NOMO-1 treated with dmso at 0.1 percent for 144 hours (cell line): Measurements from ENCODE around the gene RACK1.
"Not testable (repeated sequence)": the region's sequence is repeated elsewhere in the genome, so short reads cannot be mapped to it uniquely, and the experiment has no call there.

Experiments used
- DNase-seq: peaks from one replicate; lab custom pipeline; 2025; ENCODE audit not compliant: unreplicated experiment; lab: John Stamatoyannopoulos, UW

Gene RACK1

DNA sequence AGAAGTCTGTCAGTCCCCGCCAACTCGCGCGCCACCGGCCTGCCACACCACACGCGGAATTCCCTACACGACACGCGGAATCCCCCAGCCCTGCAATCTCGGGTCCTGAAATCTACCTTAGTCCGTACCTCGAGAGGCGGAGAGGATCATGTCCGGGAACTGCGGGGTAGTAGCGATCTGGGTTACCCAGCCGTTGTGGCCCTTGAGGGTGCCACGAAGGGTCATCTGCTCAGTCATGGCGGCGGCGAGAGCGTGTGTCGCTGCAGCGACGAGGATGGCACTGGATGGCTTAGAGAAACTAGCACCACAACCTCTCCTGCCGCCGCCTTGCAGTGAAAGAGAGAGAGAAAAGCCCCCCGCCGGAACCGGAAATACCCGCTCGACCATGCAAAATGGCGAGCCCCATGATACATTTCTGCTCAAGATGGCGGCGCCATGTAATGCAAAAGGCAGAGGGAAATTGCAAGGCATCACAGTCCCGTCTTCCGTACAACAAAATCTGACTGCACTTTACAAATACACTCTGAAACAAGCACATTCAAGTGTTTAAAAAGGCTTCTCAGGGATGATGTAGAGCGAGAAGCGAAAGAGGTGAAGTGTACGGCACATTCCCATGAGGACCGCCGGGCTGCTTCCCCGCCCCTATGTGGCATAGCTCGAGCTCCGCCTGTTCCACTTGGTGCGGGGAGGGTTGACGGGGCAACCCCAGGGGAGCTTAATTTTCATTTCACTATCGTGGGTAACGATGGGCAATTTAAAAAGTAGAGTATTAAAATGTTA lies at the start of gene RACK1:
Gene RACK1, minus strand, starts transcription at position 343 of the 780 bp plus-strand sequence. Its CDS starts 106 bp downstream, at position 237.
- no peak for DNase-seq

DNA sequence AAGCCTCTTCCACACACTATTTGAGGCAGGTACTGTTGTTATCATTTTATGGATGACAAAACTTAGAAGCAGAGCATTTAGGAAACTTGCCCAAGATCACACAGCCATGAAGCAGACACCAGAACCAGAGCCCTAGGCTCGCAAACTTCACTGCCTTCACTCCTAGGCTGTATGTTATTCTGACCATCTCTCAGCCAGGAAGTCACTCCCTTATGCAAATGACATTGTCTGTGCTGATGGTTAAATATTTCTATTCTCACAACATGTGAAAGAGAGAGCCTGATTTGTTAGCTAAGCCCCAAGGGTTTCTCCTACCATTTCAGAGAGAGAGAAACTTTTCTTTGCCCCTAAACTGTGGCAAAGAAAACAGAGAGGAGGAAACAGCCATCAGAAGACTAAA lies 43.6 kb upstream of the RACK1 start:
- DNase-seq, result not testable (repeated sequence)

DNA sequence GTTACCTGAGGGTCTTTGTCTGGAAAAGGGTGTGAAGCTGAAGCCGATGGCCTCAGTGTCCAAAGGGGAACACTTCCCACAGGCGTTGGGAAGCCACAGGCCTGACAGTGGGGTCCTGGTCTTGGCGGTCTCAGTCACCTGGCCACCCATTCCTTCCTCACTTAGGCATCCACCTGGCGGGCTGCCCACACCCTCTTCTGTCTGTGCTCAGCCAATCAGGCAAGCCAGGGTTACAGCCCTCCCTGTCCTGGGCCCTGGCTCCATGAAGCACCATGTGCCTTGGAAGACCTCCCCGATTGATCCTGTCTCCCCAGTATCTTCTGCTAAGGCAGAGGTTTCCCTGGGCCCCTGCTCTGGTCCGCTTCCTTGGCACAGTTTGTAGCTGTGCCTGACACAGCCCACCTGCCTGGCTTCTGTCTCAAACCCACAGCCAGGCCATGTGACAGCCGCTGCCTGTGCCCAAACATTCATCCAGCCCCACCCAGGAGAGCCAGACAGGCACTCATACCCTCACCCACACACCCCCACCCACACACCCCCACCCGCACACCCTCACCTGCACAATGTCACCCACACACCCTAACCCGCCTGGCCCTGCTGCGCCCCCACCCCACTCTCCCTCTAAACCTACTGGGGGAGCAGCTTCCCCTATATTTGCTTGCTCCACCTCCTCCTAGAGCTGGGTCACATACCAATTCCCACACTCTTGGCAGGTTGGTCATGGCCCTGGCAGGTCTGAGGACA lies 42.4 kb upstream of the RACK1 start:
- not testable (repeated sequence) for DNase-seq

DNA sequence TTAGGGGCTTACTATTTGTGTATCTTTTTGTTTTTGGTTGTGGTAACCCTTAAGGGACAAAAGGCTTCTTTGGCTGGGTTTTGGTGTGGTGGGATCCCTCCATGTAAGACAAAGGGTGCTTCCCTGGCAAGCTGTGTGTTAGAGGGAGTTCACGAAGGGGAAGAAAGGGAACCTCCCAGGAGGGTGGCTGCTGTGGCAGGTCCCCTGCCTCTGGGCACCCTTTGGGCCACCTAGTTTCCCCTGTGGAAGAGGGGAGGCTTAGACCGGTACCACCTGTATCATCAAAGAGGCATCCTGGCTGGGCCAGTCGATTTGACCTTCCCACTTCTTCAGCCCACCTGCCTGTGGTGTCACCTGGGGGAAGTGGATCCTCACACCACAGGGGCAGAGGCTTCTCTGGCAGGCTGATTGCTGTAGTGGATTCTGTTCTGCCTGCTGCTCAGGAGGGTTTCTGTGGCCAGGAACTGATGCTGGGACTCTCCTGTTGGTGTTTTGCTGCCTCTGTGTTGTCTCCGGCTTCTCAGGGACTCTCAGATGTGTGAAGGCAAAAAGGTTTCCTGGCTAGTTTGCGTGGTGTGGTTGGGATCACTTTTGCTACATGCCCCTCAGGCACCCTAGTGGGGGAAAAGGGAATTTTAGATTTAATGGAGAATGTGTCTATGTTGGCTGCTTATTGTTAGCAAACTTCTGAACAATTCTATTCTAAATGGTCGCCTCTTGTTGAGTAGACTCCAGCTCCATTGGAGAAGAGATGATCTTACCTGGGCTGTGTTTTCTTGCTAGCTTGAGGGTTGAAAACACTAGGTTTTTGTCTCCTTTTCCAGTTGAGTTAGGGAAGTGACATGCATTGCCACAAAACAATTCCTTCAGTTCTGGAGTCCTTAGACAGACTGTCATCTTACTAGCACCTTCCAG lies 40.4 kb upstream of the RACK1 start:
- DNase-seq, result not testable (repeated sequence)

DNA sequence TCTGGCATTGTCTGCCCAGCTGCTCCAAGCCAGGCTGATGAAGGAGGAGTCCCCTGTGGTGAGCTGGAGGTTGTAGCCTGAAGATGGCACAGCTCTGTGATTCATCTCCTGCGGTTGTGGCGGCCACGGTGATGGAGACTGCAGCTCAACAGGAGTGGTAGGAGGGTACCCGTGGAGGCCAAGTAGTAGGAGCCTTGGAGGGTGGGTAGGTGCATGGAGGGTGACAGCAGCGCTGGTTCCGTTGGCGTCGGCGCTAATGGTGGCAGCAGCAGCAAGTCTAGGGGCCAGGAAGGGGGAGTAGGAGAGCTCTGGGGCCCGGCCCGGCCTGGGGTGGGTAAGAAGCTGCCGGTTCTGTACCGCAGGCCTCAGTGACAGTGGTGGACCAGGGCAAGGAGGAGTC lies 39.6 kb upstream of the RACK1 start:
- no peak for DNase-seq

DNA sequence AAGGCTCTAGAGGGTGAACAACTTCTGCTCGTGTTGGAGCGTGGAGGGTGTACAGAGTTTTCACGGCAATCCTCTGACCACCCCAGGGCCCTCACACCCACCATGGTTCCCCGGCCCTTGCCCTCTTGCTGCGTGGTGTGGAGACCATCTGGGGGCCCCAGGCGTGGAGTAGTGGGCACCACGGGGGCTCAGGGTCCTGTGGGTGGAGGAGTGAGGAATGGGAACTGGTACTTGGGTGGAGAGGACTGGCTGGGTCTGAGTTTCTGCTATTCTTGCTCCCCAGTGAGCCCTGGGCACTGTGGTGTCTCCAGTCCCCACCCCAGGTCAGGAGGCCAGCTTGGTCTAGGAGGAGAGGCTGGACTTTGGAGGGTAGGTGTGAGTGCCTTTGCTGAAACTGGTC lies 39.2 kb upstream of the RACK1 start:
- no peak for DNase-seq

DNA sequence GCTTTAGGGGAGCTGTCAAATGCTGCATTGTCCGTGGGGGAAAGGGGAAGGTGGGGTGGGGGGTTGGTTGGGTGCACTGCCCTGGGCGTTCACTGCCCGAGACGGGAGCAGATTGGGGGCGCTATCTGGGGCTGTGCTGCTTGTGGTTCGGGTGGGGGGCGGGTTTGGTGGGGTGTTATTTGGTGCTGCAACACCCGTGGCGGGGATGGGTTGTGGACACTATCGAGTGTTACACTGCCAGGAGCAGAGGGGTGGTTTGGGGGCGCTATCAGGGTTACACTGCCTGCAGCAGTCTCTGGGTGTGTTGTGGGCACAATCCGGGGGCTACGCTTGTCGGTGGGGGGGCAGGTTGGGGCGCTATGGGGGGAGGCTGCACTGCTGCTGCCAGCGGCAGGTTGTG lies 38.7 kb upstream of the RACK1 start:
- not testable (repeated sequence) for DNase-seq

DNA sequence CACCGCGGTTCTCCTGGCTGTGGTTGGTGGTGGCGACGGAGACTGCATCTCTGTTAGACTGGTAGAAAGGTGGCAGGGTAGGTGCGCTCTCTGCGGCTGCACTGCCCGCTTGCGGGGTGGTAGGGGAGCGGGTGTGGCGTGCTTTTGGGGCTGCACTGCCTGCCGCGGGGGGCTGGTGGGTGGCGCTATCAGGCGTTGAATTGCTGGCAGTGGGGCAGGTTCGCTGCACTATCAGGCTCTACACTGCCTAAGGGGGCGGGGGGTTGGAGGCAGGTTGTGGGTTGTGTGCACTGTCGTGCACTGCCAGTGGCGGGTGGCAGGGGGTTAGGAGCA lies 38.2 kb upstream of the RACK1 start:
- DNase-seq, result no peak

DNA sequence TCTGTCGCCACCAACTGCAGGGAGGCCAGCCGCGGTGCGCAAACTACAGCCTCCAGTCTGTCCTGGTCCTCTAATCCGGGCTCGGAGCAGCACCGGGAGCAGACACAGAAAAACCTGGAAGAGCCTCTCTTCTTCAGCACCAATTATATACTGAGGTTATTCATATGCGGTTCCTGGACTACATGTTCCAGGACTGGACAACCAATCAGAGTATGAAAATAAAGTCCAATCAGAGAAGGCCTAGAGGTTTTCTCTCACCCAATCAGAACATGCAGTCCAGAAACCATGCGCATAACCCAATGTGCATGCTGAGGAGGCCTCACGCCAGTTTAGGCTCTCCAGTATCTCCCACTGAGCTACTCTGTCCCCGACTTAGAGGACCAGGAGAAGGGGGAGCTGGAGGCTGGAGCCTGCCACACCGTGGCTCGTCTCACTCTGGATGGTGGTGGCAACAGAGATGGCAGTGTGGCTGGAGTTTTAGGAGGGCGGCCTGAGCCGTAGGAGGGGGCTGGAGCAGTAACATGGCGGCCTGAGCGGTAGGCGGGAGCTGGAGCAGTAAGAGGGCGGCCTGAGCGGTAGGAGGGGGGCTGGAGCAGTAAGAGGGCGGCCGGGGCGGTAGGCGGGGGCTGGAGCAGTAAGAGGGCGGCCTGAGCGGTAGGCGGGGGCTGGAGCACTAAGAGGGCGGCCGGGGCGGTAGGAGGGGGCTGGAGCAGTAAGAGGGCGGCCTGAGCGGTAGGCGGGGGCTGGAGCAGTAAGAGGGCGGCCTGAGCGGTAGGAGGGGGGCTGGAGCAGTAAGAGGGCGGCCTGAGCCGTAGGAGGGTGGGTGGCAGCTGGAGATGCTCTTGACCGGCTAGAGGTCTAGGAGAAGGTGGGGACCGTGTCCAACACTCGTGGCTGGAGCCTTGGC lies 37.6 kb upstream of the RACK1 start:
- no peak for DNase-seq

DNA sequence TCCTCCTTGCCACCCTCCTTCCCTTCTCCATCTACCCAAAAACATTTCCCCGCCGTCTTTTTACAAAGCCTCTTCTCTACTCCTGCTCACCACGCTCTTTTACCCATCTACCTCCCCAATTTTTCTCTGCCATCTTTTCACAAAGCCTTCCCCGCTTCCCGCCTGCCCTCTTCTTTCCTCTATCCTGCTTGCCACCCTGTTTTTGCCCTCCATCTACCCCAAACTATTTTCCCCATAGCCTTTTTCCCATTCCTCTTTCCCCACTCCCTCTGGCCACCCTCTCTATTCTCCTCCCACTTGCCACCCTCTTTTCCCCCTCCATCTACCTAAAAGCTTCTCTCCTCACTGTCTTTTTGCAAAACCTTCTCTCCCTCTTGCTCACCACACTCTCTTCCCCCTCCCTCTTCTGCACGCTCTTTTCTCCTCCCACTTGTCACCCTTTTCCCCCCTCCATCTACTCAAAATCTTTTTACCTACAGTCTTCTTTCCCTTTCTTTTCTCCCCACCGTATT lies 36.6 kb upstream of the RACK1 start:
- DNase-seq, result no peak

DNA sequence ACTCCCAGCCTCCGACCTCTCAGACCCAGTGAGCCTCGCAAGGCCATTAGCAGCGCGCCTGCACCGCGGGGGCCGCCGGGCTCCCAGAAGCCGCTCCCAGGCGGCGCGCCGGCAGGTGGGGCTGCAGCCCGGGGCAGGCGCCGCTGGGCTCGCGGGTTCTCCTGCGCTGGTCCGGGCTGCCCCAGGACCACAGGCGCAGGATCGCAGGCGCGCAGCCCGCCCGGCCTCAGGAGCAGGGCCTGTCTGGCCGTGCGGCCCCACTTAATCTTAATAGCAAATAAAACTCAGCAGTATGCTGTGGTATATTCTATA lies 29.7 kb upstream of the RACK1 start:
- DNase-seq, result not testable (repeated sequence)

DNA sequence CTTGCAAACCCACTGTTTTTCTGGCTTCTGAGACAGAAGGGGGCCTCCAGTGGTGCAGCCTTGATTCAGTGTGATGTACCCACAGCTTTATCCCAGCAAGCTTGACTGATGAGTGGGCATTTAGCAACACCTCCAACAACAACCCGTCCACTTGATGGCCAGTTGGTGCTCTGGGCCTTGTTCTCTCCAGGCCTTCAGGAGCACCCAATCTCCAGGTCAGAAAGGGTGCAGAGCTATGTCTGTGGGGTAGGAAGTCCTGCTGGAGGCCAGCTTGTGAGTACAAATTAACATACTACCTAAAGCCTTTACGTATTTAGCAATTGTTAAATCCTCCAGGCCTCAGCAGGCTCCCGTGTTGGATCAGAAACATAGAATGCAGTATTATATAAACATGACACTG lies 27.4 kb upstream of the RACK1 start:
- no peak for DNase-seq

DNA sequence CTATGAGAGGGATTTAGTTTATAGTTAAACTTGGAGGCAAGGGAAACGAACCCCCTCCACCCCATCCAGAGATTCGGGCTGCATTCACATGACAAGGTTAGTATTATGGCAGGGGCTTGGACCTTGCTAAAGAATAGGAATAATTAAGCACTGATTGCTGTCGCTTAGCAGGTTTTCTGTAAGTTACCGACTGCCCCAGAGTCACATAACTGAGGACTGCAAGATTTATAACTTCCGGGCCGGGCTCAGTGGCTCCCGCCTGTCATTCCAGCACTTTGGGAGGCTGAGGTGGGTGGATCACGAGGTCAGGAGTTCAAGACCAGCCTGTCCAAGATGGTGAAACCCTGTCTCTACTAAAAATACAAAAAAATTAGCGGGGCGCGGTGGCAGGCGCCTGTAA lies 24.2 kb upstream of the RACK1 start:
- not testable (repeated sequence) for DNase-seq

DNA sequence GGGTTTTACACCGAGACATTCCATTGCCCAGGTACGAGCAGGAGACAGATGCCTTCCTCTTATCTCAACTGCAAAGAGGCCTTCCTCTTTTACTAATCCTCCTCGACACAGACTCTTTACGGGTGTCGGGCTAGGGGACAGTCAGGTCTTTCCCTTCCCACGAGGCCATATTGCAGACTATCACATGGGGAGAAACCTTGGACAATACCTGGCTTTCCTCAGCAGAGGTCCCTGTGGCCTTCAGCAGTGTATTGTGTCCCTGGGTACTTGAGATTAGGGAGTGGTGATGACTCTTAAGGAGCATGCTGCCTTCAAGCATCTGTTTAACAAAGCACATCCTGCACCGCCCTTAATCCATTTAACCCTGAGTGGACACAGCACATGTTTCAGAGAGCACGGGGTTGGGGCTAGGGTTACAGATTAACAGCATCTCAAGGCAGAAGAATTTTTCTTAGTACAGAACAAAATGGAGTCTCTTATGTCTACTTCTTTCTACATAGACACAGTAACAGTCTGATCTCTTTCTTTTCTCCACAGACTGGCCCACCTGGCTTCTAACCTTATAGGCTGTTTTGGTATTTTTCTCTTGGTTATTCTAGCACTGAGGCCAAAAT lies 23.7 kb upstream of the RACK1 start:
- DNase-seq, result not testable (repeated sequence)

DNA sequence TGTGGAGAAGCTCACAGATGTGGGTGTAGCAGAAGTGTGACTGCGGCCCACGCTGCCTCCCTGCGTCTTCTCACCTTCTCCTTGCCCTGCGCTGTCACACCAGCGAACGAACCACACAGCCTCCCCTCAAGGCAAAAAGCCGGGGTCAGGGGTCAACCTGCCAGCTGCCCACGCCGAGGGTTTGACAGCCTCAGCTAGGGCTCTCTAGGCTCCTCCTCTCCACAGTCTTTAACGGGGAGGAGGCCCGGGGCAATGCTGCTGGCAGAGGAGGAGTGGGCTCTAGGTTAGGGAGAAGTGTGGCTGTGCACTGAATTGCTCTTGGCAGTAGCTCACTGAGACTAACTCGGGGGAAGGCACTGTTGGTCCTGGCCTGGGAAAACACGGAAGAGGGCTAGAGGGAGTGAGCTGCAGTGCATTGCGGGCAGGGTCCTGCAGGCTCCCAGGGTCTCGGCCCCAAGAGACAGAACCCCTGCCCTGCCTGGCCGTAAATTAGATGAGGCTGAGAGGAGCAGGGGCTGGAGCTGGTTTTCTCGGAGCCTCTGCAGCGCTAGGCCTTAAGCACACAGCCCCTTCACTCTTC lies 21.5 kb upstream of the RACK1 start:
- no peak for DNase-seq

DNA sequence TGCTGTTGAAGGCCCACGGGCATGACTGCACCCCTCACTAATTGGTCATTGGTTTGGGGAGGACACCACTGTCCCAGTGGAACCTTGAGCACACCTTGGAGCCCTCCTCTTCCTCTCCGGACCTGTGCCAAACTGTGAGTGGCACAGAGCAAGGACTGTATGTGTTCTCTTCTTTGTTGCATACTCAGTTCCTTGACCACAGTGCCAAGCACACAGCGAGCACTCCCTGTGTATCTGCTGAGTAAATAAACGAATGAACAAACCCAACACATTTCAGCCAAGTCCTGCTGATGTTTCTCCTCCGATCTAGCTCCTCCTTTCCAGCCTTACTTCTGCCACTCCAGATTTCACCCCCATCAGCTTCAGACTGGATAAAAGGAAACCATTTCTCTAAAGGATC lies 19.9 kb upstream of the RACK1 start:
- no peak for DNase-seq

DNA sequence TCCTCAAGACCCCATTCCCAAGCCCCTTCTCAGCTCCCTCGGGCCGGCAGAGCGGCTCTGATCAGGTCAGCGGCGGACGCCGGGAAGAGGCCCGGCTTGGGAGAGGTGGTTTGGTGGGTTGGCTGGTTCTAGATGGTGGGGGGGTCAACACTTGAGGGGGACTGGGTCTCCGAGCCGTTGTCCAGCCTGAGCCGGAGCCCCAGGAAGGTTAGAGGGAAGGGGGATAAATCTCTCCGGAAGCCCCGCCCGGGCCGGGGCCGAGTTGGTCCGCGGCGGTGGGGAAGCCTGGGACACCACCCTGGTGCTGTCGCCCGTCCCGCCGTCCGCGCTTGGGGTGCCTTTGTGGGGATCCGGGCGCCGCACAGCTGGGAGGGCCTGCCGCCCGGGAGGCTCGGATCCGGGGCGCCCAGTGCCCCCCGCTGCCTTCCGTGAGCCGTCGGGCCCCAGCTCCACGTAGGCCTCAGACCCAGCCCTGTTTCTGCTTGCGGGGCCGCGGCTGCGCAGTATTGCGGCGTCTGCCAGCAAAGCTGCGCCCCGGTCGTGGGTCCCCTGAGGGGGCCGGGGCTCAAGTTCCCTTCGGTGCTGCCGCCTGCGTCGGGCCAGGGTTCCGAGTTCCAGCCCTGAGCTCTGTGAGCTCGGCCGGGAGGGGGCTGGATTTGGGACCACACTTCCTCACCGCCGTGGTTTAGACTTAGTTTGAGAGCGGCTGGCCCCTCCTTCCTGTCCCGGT lies 17.8 kb upstream of the RACK1 start:
- DNase-seq, result no peak

DNA sequence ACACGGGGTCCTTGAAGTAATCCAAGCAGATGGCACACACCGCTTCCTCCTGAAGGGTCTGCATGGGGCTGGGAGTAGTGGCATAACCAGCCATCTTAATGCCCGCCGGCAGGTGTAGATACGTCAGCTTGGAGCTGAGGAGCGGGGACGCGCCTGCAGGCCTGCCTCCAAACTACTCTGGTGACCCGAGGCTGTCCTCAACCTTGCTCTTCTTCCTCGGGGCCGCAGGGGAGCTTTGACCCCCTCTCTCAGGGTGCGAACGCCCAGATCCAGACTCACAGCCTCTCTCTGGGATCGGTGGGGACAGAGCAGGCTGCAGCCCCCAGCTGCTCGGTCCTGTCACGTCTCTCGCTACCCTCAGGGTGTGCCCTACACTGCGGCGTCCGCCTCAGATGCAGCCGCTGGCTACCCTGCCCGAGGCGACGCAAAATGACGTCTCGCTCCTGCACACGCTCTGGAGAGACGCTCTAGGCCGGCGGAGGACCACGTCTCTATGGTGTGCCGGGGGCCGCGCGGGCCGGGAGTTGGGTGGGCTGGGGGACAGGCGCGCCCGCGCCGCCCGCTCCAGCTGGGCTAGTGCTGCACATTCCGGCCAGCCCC lies 17.1 kb upstream of the RACK1 start, which contains the start of gene TRIM52:
Gene TRIM52, minus strand, starts transcription at position 424 of the 600 bp plus-strand sequence. Its CDS starts 330 bp downstream, at position 94.
- DNase-seq, result no peak
